WI38 (cell line): ENCODE data around the gene MYL2.

Experiments
- H3K4me3 ChIP-seq: 2 replicates; pipeline ENCODE4 v1.5.1; 2011; ENCODE audit warnings: low read depth, mild to moderate bottlenecking, control low read depth, low read length
- CTCF ChIP-seq: IDR thresholded peaks from 2 replicates; pipeline ENCODE4 v1.5.1; 2012; ENCODE audit warnings: low read depth, mild to moderate bottlenecking, control low read depth, low read length

Gene MYL2

GRCh38 chr12:110896559-110896958, 23.8 kb downstream of the MYL2 start:
- H3K4me3 ChIP-seq, result no peak overlapping the region
- no peak for TF ChIP-seq CTCF

GRCh38 chr12:110893956-110894355, 26.4 kb downstream of the MYL2 start:
- H3K4me3 ChIP-seq, result no peak overlapping the region
- TF ChIP-seq CTCF, result no peak

- no peak for TF ChIP-seq CTCF
- no peak overlapping the region for H3K4me3 ChIP-seq
These were observed 31.0 kb downstream of the MYL2 start for GRCh38 chr12:110889361-110889760.

GRCh38 chr12:110888256-110888991, 32.0 kb downstream of the MYL2 start:
- no peak overlapping the region for H3K4me3 ChIP-seq
- no peak for TF ChIP-seq CTCF

GRCh38 chr12:110885152-110885840, 35.1 kb downstream of the MYL2 start:
- no peak overlapping the region for H3K4me3 ChIP-seq

GRCh38 chr12:110883251-110883650, 37.1 kb downstream of the MYL2 start:
- no peak overlapping the region for H3K4me3 ChIP-seq
- no peak for TF ChIP-seq CTCF

More at GRCh38 chr12:110885152-110885840, 35.1 kb downstream of the MYL2 start:
- TF ChIP-seq CTCF, result no peak

- TF ChIP-seq CTCF, result no peak
- H3K4me3 ChIP-seq, result no peak overlapping the region
These were observed 39.7 kb downstream of the MYL2 start for GRCh38 chr12:110880651-110881050.
